Kidney glomerular epithelial cell (primary cell): Measurements from ENCODE around the gene NR1I3.
"Not testable (repeated sequence)": the region's sequence is repeated elsewhere in the genome, so short reads cannot be mapped to it uniquely, and the experiment has no call there.

ENCODE experiments used
- DNase-seq: peaks from one replicate; lab custom pipeline; 2025; lab: John Stamatoyannopoulos, UW

Gene NR1I3

GRCh38 chr1:161250100-161250499, 12.1 kb upstream of the NR1I3 start:
- not testable (repeated sequence) for DNase-seq

DNA sequence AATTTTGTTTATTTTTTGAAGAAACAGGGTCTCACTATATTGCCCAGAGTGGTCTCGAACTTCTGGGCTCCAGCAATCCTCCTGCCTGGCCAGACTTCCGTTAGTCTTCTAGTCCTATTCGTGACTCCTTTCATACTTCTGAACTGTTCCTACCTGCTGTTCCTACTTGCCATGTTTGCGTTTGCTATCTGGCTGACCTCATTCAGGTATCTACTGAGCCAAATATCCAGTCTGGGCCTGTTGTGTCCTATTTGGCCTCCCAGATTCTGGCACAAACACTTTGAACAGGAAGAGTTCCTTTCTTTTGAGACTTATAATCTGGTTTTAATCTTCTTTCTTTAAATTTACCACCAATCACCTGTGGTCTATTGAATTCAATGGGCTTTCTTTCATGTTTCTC, 6.9 kb upstream of the NR1I3 start:
- DNase-seq = no peak

DNA sequence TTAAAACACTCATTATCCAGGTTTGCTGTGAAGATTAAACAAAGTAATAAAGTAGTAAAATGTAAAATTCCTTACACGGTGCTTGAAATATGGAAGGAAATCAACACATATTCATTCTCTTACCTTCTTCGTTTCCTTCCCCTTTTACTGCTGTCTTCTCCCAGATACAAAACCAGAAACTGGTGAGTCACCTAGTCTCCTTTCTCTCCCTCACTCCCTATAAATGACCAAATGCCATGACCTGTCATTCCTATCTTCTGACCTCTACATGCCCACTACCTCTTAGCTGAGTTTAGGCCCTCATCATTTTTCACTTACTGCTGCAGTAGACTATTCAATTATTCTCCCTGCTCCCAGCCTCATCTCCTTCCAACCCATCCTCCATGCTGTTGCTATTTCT, 4.3 kb upstream of the NR1I3 start:
- no peak for DNase-seq

- DNase-seq = no peak
Measured at GRCh38 chr1:161241682-161242081, 3.7 kb upstream of the NR1I3 start.

GRCh38 chr1:161235957-161236775, 1.8 kb downstream of the NR1I3 start:
- no peak for DNase-seq

GRCh38 chr1:161233102-161233501, 4.9 kb downstream of the NR1I3 start:
- DNase-seq = no peak

DNA sequence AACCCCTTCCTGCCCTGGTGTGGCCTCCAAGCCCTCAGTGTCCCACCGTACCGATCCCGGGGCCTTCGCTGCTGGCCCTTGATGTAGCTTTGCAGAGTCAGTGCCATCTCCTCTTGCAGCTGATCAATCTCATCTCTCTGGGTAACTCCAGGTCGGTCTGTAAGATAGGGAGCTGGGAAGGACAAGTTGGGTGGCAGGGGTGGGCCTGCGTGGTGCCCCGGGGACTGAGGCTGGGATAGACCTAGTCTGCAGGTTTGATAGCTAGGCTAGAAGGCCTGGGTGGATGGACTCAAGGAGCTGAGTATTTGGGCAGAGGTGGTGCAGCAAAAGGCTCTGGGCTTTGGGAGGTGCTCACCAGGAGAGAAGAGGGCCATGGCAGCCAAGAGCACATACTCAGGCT, 7.2 kb downstream of the NR1I3 start:
- no peak for DNase-seq

DNA sequence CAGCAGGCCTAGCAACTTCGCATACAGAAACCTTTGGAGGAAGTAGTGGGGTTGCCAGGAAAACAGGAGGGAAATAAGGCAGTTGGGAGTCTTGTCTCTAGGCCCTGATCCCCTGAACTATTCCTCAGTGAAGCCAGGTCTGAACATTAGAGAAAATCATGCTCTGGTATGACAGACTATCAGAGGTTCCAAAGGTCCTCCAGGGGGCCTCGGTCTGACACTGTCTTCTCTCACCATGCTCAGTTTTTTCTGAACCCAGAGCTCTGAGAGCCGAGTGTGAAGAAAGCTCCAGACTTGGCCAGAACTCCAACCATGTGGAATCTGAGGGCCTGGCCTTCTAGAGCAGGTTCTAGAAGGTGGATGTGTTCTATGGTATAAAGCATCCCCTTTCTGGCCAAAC, 8.1 kb downstream of the NR1I3 start:
- DNase-seq = no peak

GRCh38 chr1:161228032-161228431, 10.0 kb downstream of the NR1I3 start:
- no peak for DNase-seq

- DNase-seq = peak; percentile 43
Measured at GRCh38 chr1:161227196-161227871, 10.7 kb downstream of the NR1I3 start.

GRCh38 chr1:161226759-161227158, 11.2 kb downstream of the NR1I3 start:
- DNase-seq = no peak

DNA sequence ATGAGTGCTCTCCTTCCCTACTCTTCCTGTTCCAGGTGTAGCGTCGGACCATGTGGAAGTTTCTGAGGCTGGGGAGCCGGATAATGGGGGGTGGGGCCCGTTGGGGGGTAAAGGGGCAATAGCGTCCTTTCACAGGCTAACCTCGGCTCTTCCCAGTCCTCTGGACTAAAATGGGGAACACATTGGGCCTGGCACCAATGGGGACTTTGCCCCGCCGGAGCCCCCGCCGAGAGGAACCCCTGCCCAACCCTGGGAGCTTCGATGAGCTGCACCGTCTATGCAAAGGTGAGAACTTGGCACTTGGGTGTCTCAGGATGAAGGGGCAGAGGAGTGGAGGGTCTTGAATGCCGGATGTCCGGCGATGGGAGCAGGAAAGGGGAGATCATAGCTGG, 11.7 kb downstream of the NR1I3 start:
- DNase-seq = no peak

- DNase-seq = peak; percentile 99
Measured at GRCh38 chr1:161225534-161226319, 12.3 kb downstream of the NR1I3 start, which contains the start of gene TOMM40L. Gene TOMM40L (plus strand): TSS chr1:161226060. CDS start chr1:161226490, 430 bp downstream.

- no peak for DNase-seq
Measured at GRCh38 chr1:161225178-161225533, 12.8 kb downstream of the NR1I3 start.

DNA sequence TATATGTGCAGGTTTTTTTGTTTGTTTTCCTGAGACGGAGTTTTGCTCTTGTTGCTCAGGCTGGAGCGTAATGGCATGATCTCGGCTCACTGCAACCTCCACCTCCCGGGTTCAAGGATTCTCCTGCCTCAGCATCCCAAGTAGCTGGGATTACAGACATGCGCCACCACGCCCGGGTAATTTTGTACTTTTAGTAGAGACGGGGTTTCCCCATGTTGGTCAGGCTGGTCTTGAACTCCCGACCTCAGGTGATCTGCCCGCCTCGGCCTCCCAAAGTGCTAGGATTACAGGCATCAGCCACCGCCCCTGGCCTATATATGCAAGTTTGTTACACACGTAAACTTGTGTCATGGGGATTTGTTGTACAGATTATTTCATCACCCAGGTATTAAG, 13.3 kb downstream of the NR1I3 start:
- not testable (repeated sequence) for DNase-seq

DNA sequence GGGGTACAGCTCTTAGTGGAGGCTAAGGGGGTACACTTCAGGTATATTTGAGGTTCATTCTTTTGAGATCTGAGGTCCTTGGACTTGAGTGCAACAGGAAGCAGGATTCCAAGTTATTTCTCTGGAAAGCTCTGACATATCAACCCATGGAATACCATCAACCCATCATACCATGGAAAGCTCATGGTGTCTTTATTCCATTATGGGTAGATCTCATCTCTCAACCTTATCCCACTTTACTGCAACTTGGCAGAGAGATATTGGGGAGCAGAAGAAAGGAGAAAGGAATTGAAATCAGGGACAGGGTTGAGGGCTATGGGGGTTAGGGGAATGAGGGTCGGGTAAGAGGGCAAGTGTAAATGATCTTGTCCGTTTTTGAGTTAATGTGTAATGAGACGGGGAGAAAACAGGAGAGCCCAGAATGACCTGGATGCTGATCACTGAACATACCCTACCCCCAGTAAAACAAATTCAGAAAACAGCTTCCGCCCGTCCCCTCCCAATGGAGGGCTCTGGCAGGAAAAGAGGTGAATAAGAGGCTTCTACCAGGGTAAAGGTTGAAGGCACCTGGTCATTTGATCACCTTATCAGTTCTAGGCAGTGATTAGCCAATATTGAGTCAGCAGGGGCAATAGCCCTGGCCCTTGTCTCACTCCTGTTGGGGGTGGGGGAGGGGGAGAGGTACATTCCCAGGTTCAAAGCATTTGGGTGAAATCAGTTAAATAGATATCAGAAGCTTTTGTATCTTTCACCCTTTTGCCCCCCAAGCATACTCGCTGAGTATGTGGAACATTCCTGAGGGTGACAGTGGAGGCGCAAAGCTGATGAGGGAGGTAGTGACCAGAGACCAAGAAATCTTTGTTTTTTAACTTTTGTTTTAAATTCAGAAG, 14.0 kb downstream of the NR1I3 start:
- DNase-seq = no peak

DNA sequence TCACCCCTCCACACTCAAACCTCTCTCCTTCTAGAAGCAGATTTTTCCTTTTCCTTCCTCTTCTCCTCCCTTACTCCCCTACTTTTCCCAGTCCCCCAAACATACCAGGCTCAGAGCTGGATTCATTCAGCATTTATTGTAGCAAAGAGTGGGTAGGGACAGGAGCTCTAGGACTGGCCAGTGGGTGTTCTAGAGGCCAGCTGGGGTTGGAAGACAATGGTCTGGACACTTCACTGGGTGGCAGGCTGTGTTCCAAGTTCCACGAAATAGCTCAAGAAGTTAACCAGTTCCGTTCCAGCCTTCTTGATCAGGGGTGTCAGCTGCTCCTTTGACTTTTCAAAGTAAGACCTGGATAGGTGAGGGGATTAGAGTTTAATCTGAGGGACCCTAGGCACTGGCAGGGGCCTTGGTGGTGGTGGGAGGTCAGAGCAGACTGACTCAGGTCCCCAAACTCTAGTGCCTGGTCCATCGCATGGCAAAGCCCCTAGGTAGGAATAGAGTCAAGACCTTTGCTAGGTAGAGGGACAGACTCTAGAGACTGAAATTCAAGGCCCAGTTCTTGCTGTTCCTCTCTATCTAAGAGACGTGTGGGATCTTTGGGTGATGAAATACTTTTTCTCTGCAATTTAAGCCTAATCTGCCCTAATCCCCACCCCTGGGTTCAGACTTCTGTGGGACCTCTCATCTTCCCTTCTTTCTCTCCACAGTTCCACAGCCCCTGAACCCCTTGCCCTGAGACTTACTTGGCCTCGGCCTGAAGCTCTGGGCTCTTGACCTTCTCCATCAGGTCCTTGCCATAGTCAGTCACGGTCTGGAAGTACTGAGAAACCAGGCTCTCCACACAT, 15.6 kb downstream of the NR1I3 start:
- DNase-seq = no peak

- DNase-seq = no peak
Measured at GRCh38 chr1:161220002-161220401, 18.0 kb downstream of the NR1I3 start.

DNA sequence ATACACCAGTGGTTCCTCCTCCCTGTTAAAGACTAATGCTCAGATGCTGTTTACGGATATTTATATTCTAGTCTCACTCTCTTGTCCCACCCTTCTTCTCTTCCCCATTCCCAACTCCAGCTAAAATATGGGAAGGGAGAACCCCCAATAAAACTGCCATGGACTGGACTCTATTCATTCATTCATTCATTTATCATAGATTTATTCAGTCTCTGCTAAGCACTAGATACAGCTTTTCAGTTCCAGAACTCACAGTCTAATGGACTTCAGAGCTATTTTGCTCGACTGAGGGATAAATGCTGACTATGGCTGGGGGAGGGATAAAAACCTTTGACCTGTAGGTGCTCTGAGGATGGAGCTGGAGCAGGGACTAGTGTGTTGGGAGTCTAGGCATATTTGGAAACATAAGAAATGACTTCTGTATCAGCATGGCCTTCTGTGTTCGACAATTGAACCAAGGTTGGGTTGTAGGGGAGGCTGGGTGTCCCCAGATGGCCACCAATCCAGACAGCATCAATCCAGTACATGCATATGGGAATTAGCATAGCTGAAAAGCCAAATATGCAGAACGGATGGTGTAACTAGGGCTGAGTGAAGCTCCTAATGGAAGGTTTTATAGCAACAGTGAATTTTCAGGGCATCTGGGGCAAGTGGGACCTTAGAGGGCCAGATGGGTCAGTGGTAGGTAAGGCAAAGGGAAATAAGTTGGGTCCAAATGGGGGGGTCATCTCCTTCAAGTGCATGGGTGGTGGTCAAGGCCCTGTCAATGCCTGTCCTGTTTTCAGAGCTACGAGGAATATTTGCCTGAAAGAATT, 18.7 kb downstream of the NR1I3 start:
- no peak for DNase-seq
